GM10847 (cell line): Measurements from ENCODE around the gene SEMG1.

ENCODE experiments used
- POLR2A ChIP-seq: IDR thresholded peaks from 2 replicates; pipeline ENCODE4 v1.6.1; 2011; ENCODE audit not compliant: insufficient read length; ENCODE audit errors: extremely low read depth

SEMG1 gene

GRCh38 chr20:45253261-45253660, 46.4 kb downstream of the SEMG1 start:
- TF ChIP-seq POLR2A, result no peak

GRCh38 chr20:45254383-45255262, 47.8 kb downstream of the SEMG1 start, which contains the start of gene SLPI:
SLPI (minus strand) TSS chr20:45254564; CDS start chr20:45254543, 21 bp downstream.
- no peak for TF ChIP-seq POLR2A

GRCh38 chr20:45257161-45257560, 50.3 kb downstream of the SEMG1 start:
- TF ChIP-seq POLR2A, result no peak

GRCh38 chr20:45257711-45258110, 50.9 kb downstream of the SEMG1 start:
- TF ChIP-seq POLR2A, result no peak

- TF ChIP-seq POLR2A, result no peak
These were observed 51.4 kb downstream of the SEMG1 start for GRCh38 chr20:45258259-45258658.

GRCh38 chr20:45258664-45259063, 51.8 kb downstream of the SEMG1 start:
- TF ChIP-seq POLR2A, result no peak
